ENCODE data around the gene WNT3A. TPM values are rescaled to one million over a fixed set of nuclear protein-coding genes. Genes with fewer than 3 reads are reported as not detected.

WNT3A gene
- total and polyA plus RNA-seq, 2 experiments from 2014 or later = not detected

GRCh38 chr1:228098323-228098931, 91.6 kb downstream of the WNT3A start:
- H3K27ac ChIP-seq = no peak overlapping the region
- DNase-seq (ENCODE audit: low read depth in 1 of 2, low spot score in 1 of 2) = no peak
- no peaks in the 10 kb centered on the region for H3K4me1 ChIP-seq (ENCODE audit: low read depth)
- no peak for TF ChIP-seq CTCF (IDR thresholded peaks at IDR 0.05; ENCODE audit: low read depth, low read length)
- H3K36me3 ChIP-seq = peaks cover 27% of the 10 kb centered on the region
- no peaks in the 10 kb centered on the region for H3K27me3 ChIP-seq
- H3K9me3 ChIP-seq (ENCODE audit: low read depth) = no peaks in the 10 kb centered on the region
- no peak overlapping the region for H3K4me3 ChIP-seq

GRCh38 chr1:228099331-228099732, 92.5 kb downstream of the WNT3A start:
- Histone ChIP-seq H3K4me1 (ENCODE audit: low read depth) (no peaks in the 10 kb centered on the region), H3K27me3 (no peaks in the 10 kb centered on the region), H3K27ac (peak overlapping the region; percentile 19), H3K36me3 (peaks cover 27% of the 10 kb centered on the region), H3K4me3 (no peak overlapping the region), H3K9me3 (ENCODE audit: low read depth) (no peaks in the 10 kb centered on the region)
- no peak for DNase-seq (ENCODE audit: low read depth in 1 of 2, low spot score in 1 of 2)
- no peak for TF ChIP-seq CTCF (IDR thresholded peaks at IDR 0.05; ENCODE audit: low read depth, low read length)

- Histone ChIP-seq H3K9me3 (ENCODE audit: low read depth) (no peaks in the 10 kb centered on the region), H3K4me3 (no peak overlapping the region), H3K27ac (no peak overlapping the region), H3K36me3 (peaks cover 27% of the 10 kb centered on the region), H3K4me1 (ENCODE audit: low read depth) (no peaks in the 10 kb centered on the region), H3K27me3 (no peaks in the 10 kb centered on the region)
- TF ChIP-seq CTCF (IDR thresholded peaks at IDR 0.05; ENCODE audit: low read depth, low read length) = no peak
- DNase-seq (ENCODE audit: low read depth in 1 of 2, low spot score in 1 of 2) = no peak
Observed at GRCh38 chr1:228100822-228101613, 94.2 kb downstream of the WNT3A start.

GRCh38 chr1:228101614-228101993, 94.8 kb downstream of the WNT3A start:
- no peaks in the 10 kb centered on the region for H3K4me1 ChIP-seq (ENCODE audit: low read depth)
- DNase-seq (ENCODE audit: low read depth in 1 of 2, low spot score in 1 of 2) = no peak
- H3K27ac ChIP-seq = no peak overlapping the region
- peaks cover 27% of the 10 kb centered on the region for H3K36me3 ChIP-seq
- H3K4me3 ChIP-seq = peak overlapping the region; percentile 92
- H3K27me3 ChIP-seq = no peaks in the 10 kb centered on the region
- TF ChIP-seq CTCF (IDR thresholded peaks at IDR 0.05; ENCODE audit: low read depth, low read length) = no peak
- no peaks in the 10 kb centered on the region for H3K9me3 ChIP-seq (ENCODE audit: low read depth)

GRCh38 chr1:228101994-228102790, 95.4 kb downstream of the WNT3A start:
- peak overlapping the region; percentile 92 for H3K4me3 ChIP-seq
- DNase-seq (ENCODE audit: low read depth in 1 of 2, low spot score in 1 of 2) = peak; percentile 30 to 51
- peak; percentile 15 for TF ChIP-seq CTCF (IDR thresholded peaks at IDR 0.05; ENCODE audit: low read depth, low read length)
- H3K4me1 ChIP-seq (ENCODE audit: low read depth) = no peaks in the 10 kb centered on the region
- H3K27me3 ChIP-seq = no peaks in the 10 kb centered on the region
- H3K9me3 ChIP-seq (ENCODE audit: low read depth) = no peaks in the 10 kb centered on the region
- peaks cover 30% of the 10 kb centered on the region for H3K36me3 ChIP-seq
- peak overlapping the region; percentile 90 for H3K27ac ChIP-seq
